ENCODE results near the gene RAMACL. TPM values are rescaled to one million over a fixed set of nuclear protein-coding genes. Genes with fewer than 3 reads are reported as not detected.
A peak's percentile ranks its signal among the peaks of the same experiment; 100 is the strongest.

Gene RAMACL
- total and polyA plus RNA-seq, 10 donors, result 0.23 to 6.9 (median 2.9) TPM

GRCh38 chr6:166591026-166591425 is 4.5 kb upstream of the RAMACL start:
- TF ChIP-seq POLR2A (IDR thresholded peaks at IDR 0.05) (no peak), POLR2AphosphoS5 (IDR thresholded peaks at IDR 0.05) (no peak)
- TF ChIP-seq, protein P1, sequence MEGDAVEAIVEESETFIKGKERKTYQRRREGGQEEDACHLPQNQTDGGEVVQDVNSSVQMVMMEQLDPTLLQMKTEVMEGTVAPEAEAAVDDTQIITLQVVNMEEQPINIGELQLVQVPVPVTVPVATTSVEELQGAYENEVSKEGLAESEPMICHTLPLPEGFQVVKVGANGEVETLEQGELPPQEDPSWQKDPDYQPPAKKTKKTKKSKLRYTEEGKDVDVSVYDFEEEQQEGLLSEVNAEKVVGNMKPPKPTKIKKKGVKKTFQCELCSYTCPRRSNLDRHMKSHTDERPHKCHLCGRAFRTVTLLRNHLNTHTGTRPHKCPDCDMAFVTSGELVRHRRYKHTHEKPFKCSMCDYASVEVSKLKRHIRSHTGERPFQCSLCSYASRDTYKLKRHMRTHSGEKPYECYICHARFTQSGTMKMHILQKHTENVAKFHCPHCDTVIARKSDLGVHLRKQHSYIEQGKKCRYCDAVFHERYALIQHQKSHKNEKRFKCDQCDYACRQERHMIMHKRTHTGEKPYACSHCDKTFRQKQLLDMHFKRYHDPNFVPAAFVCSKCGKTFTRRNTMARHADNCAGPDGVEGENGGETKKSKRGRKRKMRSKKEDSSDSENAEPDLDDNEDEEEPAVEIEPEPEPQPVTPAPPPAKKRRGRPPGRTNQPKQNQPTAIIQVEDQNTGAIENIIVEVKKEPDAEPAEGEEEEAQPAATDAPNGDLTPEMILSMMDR (IDR thresholded peaks at IDR 0.05 in 8 of 11, conservative IDR thresholded peaks at IDR 0.05 in 3 of 11), result no peak
- Histone ChIP-seq H3K27me3 (replicated peaks in 1 of 7) (no peaks in the 10 kb centered on the region), H3K4me3 (no peak overlapping the region), H3K4me1 (peaks cover 14 to 43% (median 39%) of the 10 kb centered on the region in 6 donors), H3K36me3 (no peaks in the 10 kb centered on the region), H3K27ac (no peak overlapping the region), H3K9me3 (no peaks in the 10 kb centered on the region)
- 86 to 98% (median 95%) methylated on average over 9 to 11 of the region's 11 CpGs for WGBS, 5 donors
- intact Hi-C loops (cut with DNase I; ENCODE audit: low total_unique reads), result no loop called here
- peak; percentile 46 for DNase-seq

DNA sequence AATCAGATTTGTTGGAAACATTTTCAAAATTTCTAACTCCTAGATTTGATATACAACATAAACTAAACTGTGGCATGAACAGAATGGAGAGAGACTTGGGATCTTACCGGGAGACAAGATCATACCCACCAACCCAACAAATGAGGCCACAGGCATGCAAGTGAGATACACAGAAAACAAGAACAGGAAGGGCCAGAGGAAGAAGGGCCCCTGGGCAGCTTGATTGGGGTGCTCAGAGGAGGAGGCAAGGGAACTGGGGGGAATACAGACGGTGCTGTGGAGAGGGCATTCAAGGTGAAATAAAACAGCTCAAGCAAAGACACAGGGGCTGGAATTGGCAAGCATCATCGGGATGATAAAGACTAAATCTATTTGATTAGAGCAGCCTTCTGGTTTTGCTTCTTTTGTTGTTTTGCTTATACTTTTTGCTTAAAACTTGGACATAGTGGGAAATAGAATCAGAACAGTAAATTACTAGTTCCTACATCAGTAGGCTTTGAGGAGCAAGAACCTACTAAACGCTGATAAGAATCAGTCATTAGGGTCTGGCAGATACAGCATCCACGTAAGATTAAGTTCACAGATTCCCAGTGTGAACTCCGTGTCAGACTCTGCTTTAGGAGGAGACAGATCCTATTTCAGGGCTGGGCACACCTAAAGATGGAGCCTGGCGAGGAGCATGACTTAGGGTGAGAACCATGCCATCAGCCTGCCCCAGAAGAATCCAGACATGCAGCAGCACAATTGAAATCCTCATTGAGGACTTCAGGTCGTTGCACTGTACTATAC is 3.5 kb upstream of the RAMACL start:
- Histone ChIP-seq H3K4me1 (peaks cover 14 to 45% (median 39%) of the 10 kb centered on the region in 6 donors), H3K4me3 (peak overlapping the region in 1 of 8 donors; percentile 36), H3K9me3 (no peaks in the 10 kb centered on the region), H3K27me3 (replicated peaks in 1 of 7) (no peaks in the 10 kb centered on the region), H3K36me3 (no peaks in the 10 kb centered on the region), H3K27ac (peak overlapping the region in 4 of 8 donors; percentile 47 to 79 (median 62))
- intact Hi-C loops (cut with DNase I; ENCODE audit: low total_unique reads), result no loop called here
- no peak for DNase-seq
- no peak for TF ChIP-seq POLR2A (IDR thresholded peaks at IDR 0.05)
- 66 to 78% (median 70%) methylated on average over 8 of the region's 8 CpGs for WGBS, 5 donors

DNA sequence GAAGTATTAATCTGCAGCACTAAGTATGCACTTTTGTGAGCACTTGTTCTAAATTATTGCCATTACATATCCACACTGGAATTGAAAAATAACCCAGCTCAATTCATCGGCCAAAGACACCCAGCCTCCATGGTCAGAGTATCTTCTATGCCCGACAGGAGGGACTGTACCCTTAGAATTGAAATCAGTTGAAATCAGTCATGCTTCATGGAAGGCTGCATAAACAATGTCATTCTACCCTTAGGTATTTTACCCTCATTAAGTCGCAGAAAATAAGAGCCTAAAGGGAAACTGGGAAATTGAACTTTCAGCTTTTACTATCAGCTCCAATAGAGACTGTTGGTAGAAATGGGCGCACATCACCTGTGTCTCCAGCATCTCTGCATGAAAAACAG is 2.9 kb upstream of the RAMACL start:
- H3K4me1 ChIP-seq, result peaks cover 14 to 51% (median 41%) of the 10 kb centered on the region in 6 donors
- TF ChIP-seq, protein P1 (IDR thresholded peaks at IDR 0.05 in 8 of 11, conservative IDR thresholded peaks at IDR 0.05 in 3 of 11), result no peak
- TF ChIP-seq POLR2AphosphoS5 (IDR thresholded peaks at IDR 0.05), result no peak
- no peak for TF ChIP-seq POLR2A (IDR thresholded peaks at IDR 0.05)
- DNase-seq, result no peak
- no peaks in the 10 kb centered on the region for H3K9me3 ChIP-seq
- no peaks in the 10 kb centered on the region for H3K27me3 ChIP-seq (replicated peaks in 1 of 7)
- 51 to 66% (median 57%) methylated on average over 4 of the region's 4 CpGs for WGBS, 5 donors
- intact Hi-C loops (cut with DNase I; ENCODE audit: low total_unique reads), result no loop called here
- peak overlapping the region in 6 of 8 donors; percentile 14 to 79 (median 54) for H3K27ac ChIP-seq
- no peaks in the 10 kb centered on the region for H3K36me3 ChIP-seq
- H3K4me3 ChIP-seq, result peak overlapping the region in 1 of 8 donors; percentile 36

DNA sequence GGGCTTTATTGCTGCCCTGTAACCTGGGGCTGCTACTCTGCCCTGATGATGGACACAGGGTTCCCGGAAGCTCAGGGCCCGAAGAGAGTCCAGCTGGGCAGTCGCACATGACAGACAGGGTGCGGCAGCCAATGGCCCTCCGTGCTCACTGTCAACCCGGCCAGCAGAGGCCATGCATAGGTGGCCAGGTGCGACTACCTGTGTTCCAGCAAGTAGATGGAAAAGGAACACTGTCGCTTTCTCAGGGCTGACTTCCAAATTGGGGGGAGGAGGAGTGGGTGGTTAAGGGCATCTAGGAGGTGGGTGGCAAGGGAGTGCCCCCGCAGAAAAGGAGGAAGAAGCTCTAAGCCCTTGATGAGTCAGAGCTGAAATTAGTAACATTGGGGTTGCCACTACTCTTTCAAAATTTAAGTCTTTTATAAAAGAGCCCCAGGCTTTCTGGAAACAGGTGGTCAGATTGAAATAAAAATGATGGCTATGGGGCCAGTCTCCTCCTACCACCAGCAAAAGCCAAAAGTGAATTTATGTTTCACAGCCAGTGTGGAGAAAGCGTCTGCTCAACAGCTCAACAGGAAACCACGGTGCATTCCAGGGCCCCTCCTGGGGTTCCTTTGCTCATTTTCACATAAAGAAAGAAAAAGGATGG is 2.3 kb upstream of the RAMACL start:
- WGBS, 5 donors, result 41 to 55% (median 45%) methylated on average over 11 of the region's 11 CpGs
- H3K27me3 ChIP-seq (replicated peaks in 1 of 7), result no peaks in the 10 kb centered on the region
- H3K4me1 ChIP-seq, result peaks cover 14 to 56% (median 44%) of the 10 kb centered on the region in 6 donors
- peak; percentile 81 for DNase-seq
- no peaks in the 10 kb centered on the region for H3K36me3 ChIP-seq
- H3K27ac ChIP-seq, result peak overlapping the region in 6 of 8 donors; percentile 14 to 79 (median 54)
- intact Hi-C loops (cut with DNase I; ENCODE audit: low total_unique reads), result no loop called here
- no peak for TF ChIP-seq POLR2A (IDR thresholded peaks at IDR 0.05)
- TF ChIP-seq, protein P1 (IDR thresholded peaks at IDR 0.05 in 8 of 11, conservative IDR thresholded peaks at IDR 0.05 in 3 of 11), result no peak
- TF ChIP-seq POLR2AphosphoS5 (IDR thresholded peaks at IDR 0.05), result no peak
- H3K9me3 ChIP-seq, result no peaks in the 10 kb centered on the region
- H3K4me3 ChIP-seq, result peak overlapping the region in 1 of 8 donors; percentile 36
